IMR-90 (cell line): ENCODE data around the gene CHMP3.

Experiments used
- CTCF ChIP-seq: conservative IDR thresholded peaks from 2 replicates; pipeline ENCODE4 v1.5.1; 2012; ENCODE audit warnings: mild to moderate bottlenecking, low read depth, low read length, improper control_type of control experiment
- MAFK ChIP-seq: IDR thresholded peaks from 2 replicates; pipeline ENCODE4 v1.6.1; 2012; ENCODE audit warnings: low read depth, low read length, improper control_type of control experiment
- MAZ ChIP-seq: IDR thresholded peaks from 2 replicates; pipeline ENCODE4 v1.6.1; 2012; ENCODE audit warnings: low read depth, mild to moderate bottlenecking, low read length, improper control_type of control experiment, moderate library complexity, borderline replicate concordance
- MXI1 ChIP-seq: IDR thresholded peaks from 2 replicates; pipeline ENCODE4 v1.6.1; 2012; ENCODE audit warnings: low read depth, mild to moderate bottlenecking, low read length, moderate library complexity, borderline replicate concordance
- POLR2A ChIP-seq: IDR thresholded peaks from 2 replicates; pipeline ENCODE4 v1.6.1; 2012; ENCODE audit warnings: mild to moderate bottlenecking, low read depth, low read length
- RAD21 ChIP-seq: IDR thresholded peaks from 2 replicates; pipeline ENCODE4 v1.6.1; 2012; ENCODE audit warnings: low read length, improper control_type of control experiment

GRCh38 chr2:86520153-86520552 is 43.1 kb downstream of the CHMP3 start:
- no peak for TF ChIP-seq POLR2A
- TF ChIP-seq CTCF, result no peak
- TF ChIP-seq MAFK, result no peak
- TF ChIP-seq MXI1, result no peak
- TF ChIP-seq MAZ, result no peak
- no peak for TF ChIP-seq RAD21
